GM19467 (cell line): ENCODE results near the gene BAZ2B.

ENCODE experiments used
- ATAC-seq: cut with Tn5 transposase; IDR thresholded peaks from one replicate; pipeline ENCODE4 v1.9.1; 2021; ENCODE audit warnings: mild to moderate bottlenecking, moderate library complexity; ENCODE audit not compliant: unreplicated experiment

BAZ2B gene

GRCh38 chr2:159475793-159476192 is 140.6 kb downstream of the BAZ2B start:
- ATAC-seq = no peak

DNA sequence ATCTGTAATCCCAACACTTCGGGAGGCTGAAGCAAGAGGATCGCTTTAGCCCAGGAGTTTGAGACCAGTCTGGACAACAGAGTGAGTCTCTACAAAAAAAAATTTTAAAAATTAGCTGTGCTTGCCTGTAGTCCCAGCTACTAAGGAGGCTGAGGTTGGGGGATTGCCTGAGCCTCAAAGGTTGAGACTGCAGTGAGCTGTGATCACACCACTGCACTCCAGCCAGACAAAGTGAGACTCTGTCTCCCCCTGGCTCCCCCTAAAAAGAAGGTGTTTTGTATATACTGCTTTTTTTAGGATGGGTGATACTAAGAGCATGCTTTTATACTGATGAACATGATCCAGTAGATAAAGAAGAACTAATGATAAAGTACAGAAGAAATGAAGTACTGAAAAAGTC is 145.0 kb downstream of the BAZ2B start:
- ATAC-seq = no peak

DNA sequence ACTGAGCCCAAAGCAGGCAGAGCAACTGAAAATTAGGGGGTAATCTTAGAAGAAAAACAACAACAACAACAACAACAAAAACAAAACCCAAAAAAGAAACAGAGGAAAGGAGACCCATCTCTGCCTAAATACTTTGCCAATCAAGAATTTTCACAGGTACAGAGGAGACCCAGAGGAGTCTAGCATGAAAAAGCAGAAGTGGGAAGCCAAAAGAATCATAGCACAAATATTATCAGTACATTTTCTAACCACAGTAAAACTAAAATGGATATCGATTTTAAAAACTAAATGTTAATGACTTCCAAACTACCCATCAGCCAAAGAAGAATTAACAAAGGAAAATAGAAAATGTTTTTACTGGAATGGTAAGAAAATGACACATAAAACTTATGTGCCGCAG is 148.1 kb downstream of the BAZ2B start:
- ATAC-seq = no peak

DNA sequence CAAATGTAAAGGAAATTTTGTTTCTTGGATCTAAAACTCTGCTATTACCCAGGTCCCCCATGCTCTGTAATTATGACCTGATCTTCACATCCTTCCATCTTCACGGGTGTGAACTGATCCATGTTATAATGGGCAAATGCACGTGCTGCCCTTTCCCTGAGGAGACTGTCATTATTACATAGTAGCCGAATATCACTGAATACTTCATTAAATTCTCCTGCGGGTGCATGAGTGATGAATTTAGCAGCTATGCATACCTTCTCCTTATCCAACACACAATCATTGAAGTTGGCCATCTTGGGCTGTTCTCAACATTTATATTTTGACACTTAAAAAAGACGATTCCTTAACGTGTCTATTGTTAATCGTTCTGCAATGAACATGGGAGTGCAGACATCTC is 153.4 kb downstream of the BAZ2B start:
- ATAC-seq = no peak

GRCh38 chr2:159462201-159462785 is 154.1 kb downstream of the BAZ2B start:
- ATAC-seq = no peak

DNA sequence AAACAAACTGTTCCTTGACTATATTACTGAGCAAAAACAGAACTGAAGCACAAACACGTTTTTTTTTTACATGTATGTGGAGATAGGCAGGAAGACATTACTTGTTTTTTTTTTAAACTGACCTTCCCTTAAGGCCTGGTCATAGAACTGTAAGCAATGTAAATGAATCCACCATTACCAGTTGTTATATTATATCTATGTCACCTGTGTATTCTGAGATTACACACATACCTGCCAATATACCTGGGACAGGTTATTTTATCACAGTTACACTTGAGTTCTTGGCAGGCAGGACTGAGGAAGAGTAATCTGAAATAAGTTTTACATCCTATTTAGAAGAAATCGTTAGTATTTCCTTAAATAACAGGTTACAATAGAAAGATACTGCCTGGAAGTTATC is 155.3 kb downstream of the BAZ2B start:
- no peak for ATAC-seq

DNA sequence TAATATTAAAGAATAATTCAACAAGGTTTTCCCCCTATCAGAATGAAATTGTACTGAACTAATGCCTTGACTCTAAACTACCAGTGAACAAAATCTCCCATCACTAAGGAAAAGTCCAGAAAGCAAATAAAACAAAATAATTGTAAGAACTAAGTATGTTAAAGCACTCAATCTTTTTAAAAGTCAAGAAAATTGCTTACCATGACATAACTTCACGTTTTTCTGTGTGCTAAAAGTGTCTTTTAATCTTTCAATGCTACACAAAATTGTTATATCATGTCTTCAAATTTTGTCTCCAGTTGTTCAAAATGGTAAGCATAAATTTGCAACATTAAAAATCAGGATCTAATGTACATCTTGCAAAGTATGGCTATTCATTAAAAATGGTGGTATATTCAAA is 156.1 kb downstream of the BAZ2B start:
- no peak for ATAC-seq

DNA sequence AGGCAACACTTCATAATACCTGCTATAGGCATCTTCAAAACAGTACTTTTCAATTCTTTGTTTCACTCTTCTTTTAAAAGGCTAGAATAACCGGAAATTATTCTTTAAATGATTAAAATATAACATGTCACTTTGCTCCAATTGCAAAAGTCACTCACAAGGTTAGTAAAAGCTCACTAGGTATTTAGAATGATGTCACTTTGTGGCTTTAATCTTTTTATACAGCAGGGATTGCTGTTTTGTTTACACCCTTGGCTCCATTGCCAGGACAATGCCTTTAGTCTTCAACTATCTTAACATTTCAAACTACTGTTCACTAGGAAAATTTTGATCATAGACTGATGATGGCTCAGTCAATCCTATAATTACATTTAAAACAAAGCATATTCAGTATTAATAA is 157.1 kb downstream of the BAZ2B start:
- ATAC-seq = no peak

GRCh38 chr2:159457589-159457988 is 158.8 kb downstream of the BAZ2B start:
- ATAC-seq = no peak

DNA sequence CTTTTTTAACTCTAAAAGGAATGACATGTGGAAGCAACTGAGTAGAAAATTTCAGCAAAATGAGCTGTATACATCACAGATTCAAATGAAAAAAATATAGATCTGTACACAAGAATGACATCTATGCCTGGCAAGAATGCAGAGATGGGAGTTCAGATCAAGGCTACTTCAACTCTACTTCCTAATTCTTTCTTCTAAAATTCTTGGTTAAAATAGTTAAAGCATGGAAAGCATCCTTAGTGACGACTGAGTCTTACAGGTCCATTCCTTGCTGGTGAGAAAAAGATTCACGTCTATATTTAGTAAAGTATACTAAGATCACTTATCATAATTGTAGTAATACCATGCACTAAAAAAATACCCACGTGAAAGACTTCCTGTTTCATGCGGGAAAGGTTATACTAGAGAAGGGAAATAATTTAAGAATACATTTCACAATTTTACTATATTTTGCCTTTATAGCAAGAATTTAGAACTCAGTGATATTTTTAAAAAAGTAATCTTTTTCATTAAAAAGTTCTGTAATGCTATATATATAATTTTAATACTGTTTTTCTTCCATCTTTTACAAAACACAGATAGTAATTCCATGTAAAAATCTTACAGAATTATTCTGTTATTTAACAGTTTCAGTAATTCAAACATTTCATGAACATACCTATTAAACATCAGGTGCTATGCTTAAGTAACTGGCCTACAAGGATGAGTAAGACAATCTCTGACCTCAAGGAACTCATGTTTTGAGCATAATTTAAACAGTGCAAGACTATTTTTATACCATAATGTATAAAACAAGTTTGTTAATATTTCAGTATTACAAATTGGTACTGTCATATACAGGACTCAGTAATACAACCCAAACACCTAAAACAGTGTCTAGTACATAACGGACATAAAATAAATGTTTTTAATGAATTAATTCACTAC is 159.6 kb downstream of the BAZ2B start:
- no peak for ATAC-seq

DNA sequence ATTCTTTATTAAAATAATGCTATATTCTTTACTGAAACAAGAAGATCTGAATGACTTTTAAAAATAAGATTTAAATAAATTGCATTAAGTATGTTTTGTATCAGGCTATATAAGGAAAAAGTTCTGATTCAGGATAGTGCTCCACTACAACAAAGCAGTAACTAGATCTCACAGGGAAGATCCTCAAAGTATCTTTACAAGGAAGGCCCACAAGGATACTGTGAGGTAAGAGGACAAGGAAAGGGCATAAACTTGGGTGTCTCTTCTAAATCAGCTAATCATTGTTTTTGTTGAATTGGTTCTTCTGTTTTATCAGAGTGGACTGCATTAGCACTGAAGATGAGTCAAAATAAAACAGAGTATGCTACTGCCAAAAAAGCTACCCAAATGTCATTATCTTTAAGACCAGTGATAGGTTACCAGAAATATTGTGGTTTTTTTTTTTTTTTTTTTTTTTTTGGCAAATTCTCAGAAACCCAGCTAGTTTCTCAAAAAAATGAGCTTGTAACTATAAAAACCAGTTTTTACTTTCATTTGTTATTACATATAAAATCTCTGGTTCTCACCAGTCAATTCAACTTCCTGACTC is 160.9 kb downstream of the BAZ2B start:
- no peak for ATAC-seq

DNA sequence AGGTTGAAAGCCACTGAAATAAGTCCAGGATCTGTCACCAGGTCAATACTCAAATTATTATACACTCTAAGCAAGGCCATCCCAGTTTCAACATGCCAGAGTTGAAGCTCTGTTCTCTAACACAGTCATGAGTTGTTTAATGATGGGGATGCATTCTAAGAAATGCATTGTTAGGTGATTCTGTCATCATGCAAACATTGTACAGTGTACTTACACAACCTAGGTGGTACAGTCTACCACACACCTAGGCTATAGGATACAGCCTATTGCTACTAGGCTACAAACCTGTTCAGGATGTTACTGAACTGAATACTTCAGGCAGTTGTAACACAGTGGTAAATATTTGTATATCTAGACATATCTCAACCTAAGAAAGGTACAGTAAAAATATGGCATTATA is 162.2 kb downstream of the BAZ2B start:
- no peak for ATAC-seq

DNA sequence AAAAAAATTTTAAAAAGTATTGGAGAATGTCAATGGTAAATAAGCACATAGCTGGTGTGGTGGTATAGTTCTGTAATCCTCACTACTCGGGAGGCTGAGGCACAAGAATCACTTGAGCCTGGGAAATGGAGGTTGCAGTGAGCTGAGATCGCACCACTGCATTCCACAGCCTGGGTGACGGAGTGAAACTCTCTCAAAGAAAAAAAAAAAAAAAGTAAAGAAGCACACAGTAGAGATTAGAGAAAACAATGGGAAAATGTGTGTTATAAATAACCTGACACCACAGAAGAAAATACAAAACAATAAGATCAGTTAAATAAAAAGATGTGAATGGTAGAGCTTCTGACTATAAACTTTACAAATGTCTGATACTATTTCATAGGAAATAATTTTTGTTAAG is 166.2 kb downstream of the BAZ2B start:
- no peak for ATAC-seq

- no peak for ATAC-seq
Measured at GRCh38 chr2:159449504-159450124, 166.7 kb downstream of the BAZ2B start.

- no peak for ATAC-seq
Measured at GRCh38 chr2:159446817-159447216, 169.5 kb downstream of the BAZ2B start.

- no peak for ATAC-seq
Measured at GRCh38 chr2:159446201-159446600, 170.1 kb downstream of the BAZ2B start.

DNA sequence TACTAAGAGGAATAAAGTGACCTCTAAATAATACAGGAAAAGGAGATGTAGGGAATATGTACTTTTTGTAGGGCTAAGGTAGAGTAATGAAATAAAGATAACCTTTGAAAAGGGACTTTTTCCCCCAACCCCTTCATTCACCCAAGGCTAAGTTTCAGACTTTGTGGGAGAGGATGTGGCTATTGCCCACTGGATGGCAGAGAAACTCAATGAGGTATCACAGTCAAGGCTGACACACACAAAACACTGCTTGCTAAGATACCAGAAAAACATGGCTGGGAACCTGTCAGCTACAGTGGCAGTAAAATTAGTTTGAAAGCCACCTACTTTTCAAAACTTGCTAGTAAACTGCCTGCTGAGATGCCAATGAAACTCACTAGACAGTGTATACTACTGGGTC is 171.0 kb downstream of the BAZ2B start:
- no peak for ATAC-seq

- ATAC-seq = no peak
Measured at GRCh38 chr2:159444754-159445153, 171.6 kb downstream of the BAZ2B start.

- no peak for ATAC-seq
Measured at GRCh38 chr2:159442159-159442852, 174.0 kb downstream of the BAZ2B start.

GRCh38 chr2:159441182-159441581 is 175.2 kb downstream of the BAZ2B start:
- ATAC-seq = no peak

- no peak for ATAC-seq
Measured at GRCh38 chr2:159439421-159439820, 176.9 kb downstream of the BAZ2B start.
